ENCODE measurements around the gene PIAS4.
"Not testable (repeated sequence)": the region's sequence is repeated elsewhere in the genome, so short reads cannot be mapped to it uniquely, and the experiment has no call there.

The PIAS4 gene

GRCh38 chr19:3990815-3991117 is 16.8 kb upstream of the PIAS4 start:
- TF ChIP-seq CTCF (IDR thresholded peaks at IDR 0.05; ENCODE audit: control extremely low read depth, extremely low read depth, low read depth, missing control alignments), result no peak
- DNase-seq (ENCODE audit: extremely low spot score), result no peak
- ChIA-PET POLR2A (no interaction called here), CTCF (interaction anchor here (1.0 to 1.7 kb wide), 3 partner anchors 10 to 216 kb away, joined by 3 to 5 read pairs (median 4); no protein-coding TSS in a partner anchor)

GRCh38 chr19:3995607-3996006 is 11.9 kb upstream of the PIAS4 start:
- ChIA-PET CTCF (interaction anchor here (1.1 to 1.5 kb wide), 3 partner anchors 12 to 207 kb away, joined by 3 to 4 read pairs (median 4); partner anchors contain the start of gene PIAS4), POLR2A (no interaction called here)
- no peak for DNase-seq (ENCODE audit: extremely low spot score)
- no peak for TF ChIP-seq CTCF (IDR thresholded peaks at IDR 0.05; ENCODE audit: control extremely low read depth, extremely low read depth, low read depth, missing control alignments)

- CTCF ChIA-PET, result interaction anchor here (1.3 kb wide), 1 partner anchor 141 kb away, joined by 3 read pairs; no protein-coding TSS in a partner anchor
- POLR2A ChIA-PET; DNase-seq (ENCODE audit: extremely low spot score): not testable (repeated sequence)
These were observed 8.7 kb upstream of the PIAS4 start for GRCh38 chr19:3998667-3999412.

GRCh38 chr19:4000798-4001197 is 6.7 kb upstream of the PIAS4 start:
- POLR2A ChIA-PET; DNase-seq (ENCODE audit: extremely low spot score): not testable (repeated sequence)
- CTCF ChIA-PET, result interaction anchor here (0.9 to 2.8 kb wide), 3 partner anchors 10 to 139 kb away, joined by 4 to 11 read pairs (median 5); no protein-coding TSS in a partner anchor

GRCh38 chr19:4005436-4005835 is 2.1 kb upstream of the PIAS4 start:
- DNase-seq (ENCODE audit: extremely low spot score), result not testable (repeated sequence)
- ChIA-PET CTCF (interaction anchor here (1.3 to 3.9 kb wide), 2 partner anchors 18 to 20 kb away, joined by 3 to 17 read pairs; partner anchors contain the start of gene EEF2), POLR2A (interaction anchor here (0.6 to 0.7 kb wide), 2 partner anchors 14 to 375 kb away, joined by 3 read pairs; no protein-coding TSS in a partner anchor)

GRCh38 chr19:4007836-4008539 is 452 bp downstream of the PIAS4 start:
- CTCF ChIA-PET, result interaction anchor here (1.0 to 3.9 kb wide), 6 partner anchors 13 to 132 kb away, joined by 4 to 17 read pairs (median 4); partner anchors contain the start of gene EEF2

GRCh38 chr19:4009990-4010807 is 2.7 kb downstream of the PIAS4 start:
- ChIA-PET CTCF (no interaction called here), POLR2A (no interaction called here)
- no peak for DNase-seq (ENCODE audit: extremely low spot score)
- no peak for TF ChIP-seq CTCF (IDR thresholded peaks at IDR 0.05; ENCODE audit: control extremely low read depth, extremely low read depth, low read depth, missing control alignments)

More at GRCh38 chr19:4007836-4008539, 452 bp downstream of the PIAS4 start:
- POLR2A ChIA-PET, result interaction anchor here (0.5 to 1.2 kb wide), 6 partner anchors 11 to 335 kb away, joined by 3 to 4 read pairs (median 3); partner anchors contain the start of gene MPND
- no peak for DNase-seq (ENCODE audit: extremely low spot score)
- TF ChIP-seq CTCF (IDR thresholded peaks at IDR 0.05; ENCODE audit: control extremely low read depth, extremely low read depth, low read depth, missing control alignments), result no peak

Data from GM10248 (cell line).